ENCODE measurements around the gene C10orf143. TPM values are rescaled to one million over a fixed set of nuclear protein-coding genes. Genes with fewer than 3 reads are reported as not detected.

The C10orf143 gene
- total RNA-seq, 1 donor: 2.5 TPM

DNA sequence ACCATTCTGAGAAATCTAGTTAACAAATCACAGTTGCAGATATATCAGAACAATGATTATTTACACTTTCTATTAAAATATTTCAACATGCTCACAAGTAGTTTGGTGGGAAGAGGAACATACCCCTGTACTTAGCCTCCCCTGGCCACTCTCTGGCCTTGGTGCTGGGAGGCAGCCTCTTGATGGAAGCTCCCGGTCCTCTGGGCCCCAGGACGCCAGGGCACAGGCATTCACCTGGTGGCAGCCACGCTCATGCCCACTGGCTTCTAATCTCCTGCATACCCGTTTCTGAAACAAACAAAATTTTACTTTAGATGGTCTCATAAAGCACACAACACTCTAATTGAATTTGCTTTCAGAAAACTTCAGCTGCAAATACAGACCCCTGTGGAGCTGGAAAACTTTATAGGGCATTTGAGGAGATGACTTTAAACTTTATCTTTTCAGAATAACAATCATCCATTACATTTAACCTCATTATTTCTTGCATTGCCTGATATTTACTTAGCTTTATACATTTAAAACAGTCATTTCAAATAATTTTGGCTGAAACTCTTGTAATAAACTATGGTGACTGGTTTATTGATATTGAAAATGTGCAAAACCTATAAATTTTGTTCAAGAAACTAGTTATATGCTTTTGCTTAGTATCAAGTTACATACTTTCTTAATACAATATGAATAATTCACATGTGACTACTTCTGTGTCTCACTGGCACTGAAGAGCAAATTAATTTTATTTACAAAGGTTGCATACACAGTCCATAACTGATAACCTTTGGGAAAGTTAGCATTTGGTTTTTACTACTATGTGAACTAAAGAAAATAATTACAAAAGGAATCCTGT, 30.8 kb downstream of the C10orf143 start:
- no peaks in the 10 kb centered on the region for H3K36me3 ChIP-seq (ENCODE audit: insufficient read depth, low read length)
- DNase-seq (ENCODE audit: insufficient read length, low spot score, missing footprints): no peak
- TF ChIP-seq, protein P1, sequence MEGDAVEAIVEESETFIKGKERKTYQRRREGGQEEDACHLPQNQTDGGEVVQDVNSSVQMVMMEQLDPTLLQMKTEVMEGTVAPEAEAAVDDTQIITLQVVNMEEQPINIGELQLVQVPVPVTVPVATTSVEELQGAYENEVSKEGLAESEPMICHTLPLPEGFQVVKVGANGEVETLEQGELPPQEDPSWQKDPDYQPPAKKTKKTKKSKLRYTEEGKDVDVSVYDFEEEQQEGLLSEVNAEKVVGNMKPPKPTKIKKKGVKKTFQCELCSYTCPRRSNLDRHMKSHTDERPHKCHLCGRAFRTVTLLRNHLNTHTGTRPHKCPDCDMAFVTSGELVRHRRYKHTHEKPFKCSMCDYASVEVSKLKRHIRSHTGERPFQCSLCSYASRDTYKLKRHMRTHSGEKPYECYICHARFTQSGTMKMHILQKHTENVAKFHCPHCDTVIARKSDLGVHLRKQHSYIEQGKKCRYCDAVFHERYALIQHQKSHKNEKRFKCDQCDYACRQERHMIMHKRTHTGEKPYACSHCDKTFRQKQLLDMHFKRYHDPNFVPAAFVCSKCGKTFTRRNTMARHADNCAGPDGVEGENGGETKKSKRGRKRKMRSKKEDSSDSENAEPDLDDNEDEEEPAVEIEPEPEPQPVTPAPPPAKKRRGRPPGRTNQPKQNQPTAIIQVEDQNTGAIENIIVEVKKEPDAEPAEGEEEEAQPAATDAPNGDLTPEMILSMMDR (IDR thresholded peaks at IDR 0.05; ENCODE audit: extremely low read depth, low read depth, low read length): no peak
- no peaks in the 10 kb centered on the region for H3K27me3 ChIP-seq (ENCODE audit: insufficient read depth, low read length)
- no peak overlapping the region for H3K27ac ChIP-seq (ENCODE audit: low read depth, low read length)
- no peaks in the 10 kb centered on the region for H4K20me1 ChIP-seq (ENCODE audit: insufficient read depth, low read length)
- H2AFZ ChIP-seq (ENCODE audit: low read length): no peak overlapping the region
- H3K4me3 ChIP-seq (ENCODE audit: insufficient read depth, low read length): no peak overlapping the region
- no peaks in the 10 kb centered on the region for H3K9me3 ChIP-seq (ENCODE audit: low read depth, low read length)
- H3K4me2 ChIP-seq (ENCODE audit: insufficient read depth, low read length): no peak overlapping the region
- no peaks in the 10 kb centered on the region for H3K79me2 ChIP-seq (ENCODE audit: insufficient read depth, low read length)
- no peaks in the 10 kb centered on the region for H3K4me1 ChIP-seq (ENCODE audit: insufficient read depth, low read length)

DNA sequence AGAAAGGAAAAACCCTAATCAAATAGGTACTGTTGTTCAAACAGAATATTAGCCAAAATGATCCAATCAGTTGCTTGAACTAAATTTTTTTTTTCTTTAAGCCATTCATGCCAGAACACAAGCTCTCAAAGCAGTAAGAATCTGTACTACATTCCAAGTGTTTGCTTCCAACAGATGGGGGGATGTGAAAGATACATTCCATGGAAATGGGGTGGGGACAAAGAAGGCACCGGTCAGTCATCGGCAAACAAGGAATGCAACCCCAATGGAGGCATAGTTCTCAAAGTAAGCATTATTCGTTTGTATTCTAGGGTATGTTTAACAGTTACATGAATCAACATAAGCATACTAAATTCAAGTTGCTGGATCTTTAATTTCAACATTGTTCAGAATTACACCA, 32.5 kb downstream of the C10orf143 start:
- Histone ChIP-seq H3K4me3 (ENCODE audit: insufficient read depth, low read length) (no peak overlapping the region), H3K27ac (ENCODE audit: low read depth, low read length) (no peak overlapping the region), H3K4me1 (ENCODE audit: insufficient read depth, low read length) (no peaks in the 10 kb centered on the region), H4K20me1 (ENCODE audit: insufficient read depth, low read length) (no peaks in the 10 kb centered on the region), H2AFZ (ENCODE audit: low read length) (no peak overlapping the region), H3K4me2 (ENCODE audit: insufficient read depth, low read length) (no peak overlapping the region), H3K27me3 (ENCODE audit: insufficient read depth, low read length) (no peaks in the 10 kb centered on the region), H3K79me2 (ENCODE audit: insufficient read depth, low read length) (no peaks in the 10 kb centered on the region), H3K9me3 (ENCODE audit: low read depth, low read length) (no peaks in the 10 kb centered on the region), H3K36me3 (ENCODE audit: insufficient read depth, low read length) (no peaks in the 10 kb centered on the region)
- TF ChIP-seq, protein P1 (IDR thresholded peaks at IDR 0.05; ENCODE audit: extremely low read depth, low read depth, low read length): no peak
- DNase-seq (ENCODE audit: insufficient read length, low spot score, missing footprints): no peak

DNA sequence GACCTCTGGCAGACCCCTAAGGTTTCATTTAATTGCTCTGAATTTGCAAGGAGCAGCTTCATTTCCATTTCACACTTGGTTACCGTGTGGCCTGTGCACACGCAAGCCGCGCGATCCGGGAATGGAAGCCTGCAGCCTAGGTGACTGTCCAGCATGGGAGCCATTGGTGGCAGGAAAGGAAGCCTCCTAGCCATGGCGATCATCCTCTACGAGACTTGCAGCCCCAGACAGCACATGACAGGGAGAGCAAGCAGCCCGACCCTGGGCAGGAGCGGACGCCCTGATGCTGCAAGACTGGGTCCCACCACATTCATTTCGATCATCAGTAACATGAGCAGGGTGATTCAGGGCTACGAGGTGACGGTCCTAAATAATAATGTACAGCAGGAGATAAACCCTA, 33.9 kb downstream of the C10orf143 start:
- Histone ChIP-seq H2AFZ (ENCODE audit: low read length) (no peak overlapping the region), H3K79me2 (ENCODE audit: insufficient read depth, low read length) (no peaks in the 10 kb centered on the region), H4K20me1 (ENCODE audit: insufficient read depth, low read length) (no peaks in the 10 kb centered on the region), H3K27me3 (ENCODE audit: insufficient read depth, low read length) (no peaks in the 10 kb centered on the region), H3K4me1 (ENCODE audit: insufficient read depth, low read length) (no peaks in the 10 kb centered on the region), H3K36me3 (ENCODE audit: insufficient read depth, low read length) (no peaks in the 10 kb centered on the region), H3K27ac (ENCODE audit: low read depth, low read length) (no peak overlapping the region), H3K9me3 (ENCODE audit: low read depth, low read length) (no peaks in the 10 kb centered on the region), H3K4me2 (ENCODE audit: insufficient read depth, low read length) (no peak overlapping the region), H3K4me3 (ENCODE audit: insufficient read depth, low read length) (no peak overlapping the region)
- TF ChIP-seq, protein P1 (IDR thresholded peaks at IDR 0.05; ENCODE audit: extremely low read depth, low read depth, low read length): no peak
- DNase-seq (ENCODE audit: insufficient read length, low spot score, missing footprints): no peak

DNA sequence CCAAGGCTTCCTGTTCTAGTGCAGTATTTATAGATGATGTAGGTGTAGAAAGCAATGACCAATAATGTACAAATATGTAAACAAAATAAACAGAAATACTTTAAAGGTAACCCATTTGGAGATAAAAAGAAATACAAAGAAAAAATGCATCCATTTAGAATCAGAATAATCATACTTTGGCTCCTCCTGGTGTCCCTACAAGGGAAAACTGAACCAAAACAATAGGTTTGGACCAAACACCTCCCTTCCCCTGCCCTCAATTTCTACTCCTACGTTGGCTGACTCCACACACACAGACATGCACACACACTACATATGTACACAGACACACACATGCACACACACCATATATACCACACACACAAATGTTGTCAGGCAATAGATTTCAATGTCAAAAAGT, 36.0 kb downstream of the C10orf143 start:
- H3K4me3 ChIP-seq (ENCODE audit: insufficient read depth, low read length): no peak overlapping the region
- no peaks in the 10 kb centered on the region for H3K36me3 ChIP-seq (ENCODE audit: insufficient read depth, low read length)
- no peaks in the 10 kb centered on the region for H3K4me1 ChIP-seq (ENCODE audit: insufficient read depth, low read length)
- H2AFZ ChIP-seq (ENCODE audit: low read length): no peak overlapping the region
- H3K4me2 ChIP-seq (ENCODE audit: insufficient read depth, low read length): no peak overlapping the region
- H3K27me3 ChIP-seq (ENCODE audit: insufficient read depth, low read length): no peaks in the 10 kb centered on the region
- TF ChIP-seq, protein P1 (IDR thresholded peaks at IDR 0.05; ENCODE audit: extremely low read depth, low read depth, low read length): peak; percentile 40
- H3K79me2 ChIP-seq (ENCODE audit: insufficient read depth, low read length): no peaks in the 10 kb centered on the region
- peak; percentile 52 for DNase-seq (ENCODE audit: insufficient read length, low spot score, missing footprints)
- no peak overlapping the region for H3K27ac ChIP-seq (ENCODE audit: low read depth, low read length)
- H4K20me1 ChIP-seq (ENCODE audit: insufficient read depth, low read length): no peaks in the 10 kb centered on the region
- H3K9me3 ChIP-seq (ENCODE audit: low read depth, low read length): no peaks in the 10 kb centered on the region
